Measurements from ENCODE around the gene CCL20.

The CCL20 gene

GRCh38 chr2:227805578-227805977 lies 8.1 kb upstream of the CCL20 start:
- Histone ChIP-seq H2AFZ (ENCODE audit: low read depth) (no peak overlapping the region), H3K4me3 (IDR thresholded peaks at IDR 0.05; ENCODE audit: insufficient read depth, low read depth, low read length) (no peak overlapping the region), H4K20me1 (ENCODE audit: insufficient read depth) (no peaks in the 10 kb centered on the region), H3K36me3 (ENCODE audit: insufficient read depth) (no peaks in the 10 kb centered on the region), H3K27ac (no peak overlapping the region), H3K4me2 (no peak overlapping the region), H3K27me3 (ENCODE audit: insufficient read depth, low read depth) (no peaks in the 10 kb centered on the region), H3K9ac (no peak overlapping the region), H3K4me1 (ENCODE audit: low read depth, poor library complexity, severe bottlenecking) (no peaks in the 10 kb centered on the region), H3K79me2 (ENCODE audit: insufficient read depth, low read depth) (no peaks in the 10 kb centered on the region)
- no peak for TF ChIP-seq CTCF (conservative IDR thresholded peaks at IDR 0.05; ENCODE audit: low read depth, low read length)

- Histone ChIP-seq H3K4me1 (ENCODE audit: low read depth, poor library complexity, severe bottlenecking) (no peaks in the 10 kb centered on the region), H3K4me2 (no peak overlapping the region), H3K4me3 (IDR thresholded peaks at IDR 0.05; ENCODE audit: insufficient read depth, low read depth, low read length) (no peak overlapping the region), H2AFZ (ENCODE audit: low read depth) (no peak overlapping the region), H3K27ac (no peak overlapping the region), H4K20me1 (ENCODE audit: insufficient read depth) (no peaks in the 10 kb centered on the region), H3K36me3 (ENCODE audit: insufficient read depth) (no peaks in the 10 kb centered on the region), H3K9ac (no peak overlapping the region), H3K79me2 (ENCODE audit: insufficient read depth, low read depth) (no peaks in the 10 kb centered on the region), H3K27me3 (ENCODE audit: insufficient read depth, low read depth) (no peaks in the 10 kb centered on the region)
- TF ChIP-seq CTCF (conservative IDR thresholded peaks at IDR 0.05; ENCODE audit: low read depth, low read length): no peak
Measured at GRCh38 chr2:227808936-227809335, 4.7 kb upstream of the CCL20 start.

GRCh38 chr2:227812001-227812400 lies 1.6 kb upstream of the CCL20 start:
- Histone ChIP-seq H3K79me2 (ENCODE audit: insufficient read depth, low read depth) (no peaks in the 10 kb centered on the region), H3K27me3 (ENCODE audit: insufficient read depth, low read depth) (no peaks in the 10 kb centered on the region), H3K27ac (no peak overlapping the region), H3K9ac (no peak overlapping the region), H3K4me1 (ENCODE audit: low read depth, poor library complexity, severe bottlenecking) (no peaks in the 10 kb centered on the region), H2AFZ (ENCODE audit: low read depth) (no peak overlapping the region), H3K4me2 (no peak overlapping the region), H3K36me3 (ENCODE audit: insufficient read depth) (no peaks in the 10 kb centered on the region), H4K20me1 (ENCODE audit: insufficient read depth) (no peaks in the 10 kb centered on the region), H3K4me3 (IDR thresholded peaks at IDR 0.05; ENCODE audit: insufficient read depth, low read depth, low read length) (no peak overlapping the region)
- TF ChIP-seq CTCF (conservative IDR thresholded peaks at IDR 0.05; ENCODE audit: low read depth, low read length): no peak

GRCh38 chr2:227813229-227813561 lies 447 bp upstream of the CCL20 start:
- no peaks in the 10 kb centered on the region for H4K20me1 ChIP-seq (ENCODE audit: insufficient read depth)
- no peak overlapping the region for H3K9ac ChIP-seq
- no peak overlapping the region for H3K4me2 ChIP-seq
- H3K27me3 ChIP-seq (ENCODE audit: insufficient read depth, low read depth): no peaks in the 10 kb centered on the region
- H3K79me2 ChIP-seq (ENCODE audit: insufficient read depth, low read depth): no peaks in the 10 kb centered on the region
- no peaks in the 10 kb centered on the region for H3K36me3 ChIP-seq (ENCODE audit: insufficient read depth)
- no peak overlapping the region for H2AFZ ChIP-seq (ENCODE audit: low read depth)
- no peaks in the 10 kb centered on the region for H3K4me1 ChIP-seq (ENCODE audit: low read depth, poor library complexity, severe bottlenecking)
- H3K4me3 ChIP-seq (IDR thresholded peaks at IDR 0.05; ENCODE audit: insufficient read depth, low read depth, low read length): no peak overlapping the region
- no peak overlapping the region for H3K27ac ChIP-seq
- TF ChIP-seq CTCF (conservative IDR thresholded peaks at IDR 0.05; ENCODE audit: low read depth, low read length): no peak

- Histone ChIP-seq H3K36me3 (ENCODE audit: insufficient read depth) (no peaks in the 10 kb centered on the region), H3K27ac (no peak overlapping the region), H4K20me1 (ENCODE audit: insufficient read depth) (no peaks in the 10 kb centered on the region), H3K27me3 (ENCODE audit: insufficient read depth, low read depth) (no peaks in the 10 kb centered on the region), H3K79me2 (ENCODE audit: insufficient read depth, low read depth) (no peaks in the 10 kb centered on the region), H3K4me2 (no peak overlapping the region), H2AFZ (ENCODE audit: low read depth) (no peak overlapping the region), H3K4me3 (IDR thresholded peaks at IDR 0.05; ENCODE audit: insufficient read depth, low read depth, low read length) (no peak overlapping the region), H3K4me1 (ENCODE audit: low read depth, poor library complexity, severe bottlenecking) (no peaks in the 10 kb centered on the region), H3K9ac (no peak overlapping the region)
- no peak for TF ChIP-seq CTCF (conservative IDR thresholded peaks at IDR 0.05; ENCODE audit: low read depth, low read length)
Measured at GRCh38 chr2:227815066-227815465, 1.4 kb downstream of the CCL20 start.
